CD14-positive monocyte (primary cell): Measurements from ENCODE around the gene BHLHE23. TPM values are rescaled to one million over a fixed set of nuclear protein-coding genes. Genes with fewer than 3 reads are reported as not detected.

ENCODE experiments used
- DNase-seq, 3 donors: peaks; one replicate each; pipeline ENCODE4 v3.0.0-alpha.2; 2011 to 2022
- H2AFZ ChIP-seq: 2 replicates; pipeline ENCODE4 v1.6.0; 2012; ENCODE audit warnings: mild to moderate bottlenecking, low read depth, low read length, inconsistent platforms; ENCODE audit not compliant: insufficient read depth, poor library complexity, severe bottlenecking
- H3K27ac ChIP-seq, 2 donors: 1 replicate in 1 of 2; 2 replicates in 1 of 2; pipeline ENCODE4 v1.5.1; 2012 to 2013; ENCODE audit warnings: low read length in 2 of 2, control low read depth in 1 of 2, inconsistent platforms in 1 of 2, low read depth in 1 of 2, mild to moderate bottlenecking in 1 of 2
- H3K27me3 ChIP-seq, 2 donors: one replicate each; pipeline versions ENCODE4 v1.6.0 to v1.6.1; 2011 to 2013; ENCODE audit warnings: low read length in 2 of 2; ENCODE audit not compliant: control insufficient read depth in 2 of 2, insufficient read depth in 2 of 2
- H3K36me3 ChIP-seq, 2 donors: replicated peaks in 1 of 2; 1 replicate in 1 of 2; 2 replicates in 1 of 2; pipeline versions ENCODE4 v1.5.1 to v1.6.1; 2012 to 2013; ENCODE audit warnings: low read length in 2 of 2, control low read depth in 1 of 2, inconsistent platforms in 1 of 2, mild to moderate bottlenecking in 1 of 2; ENCODE audit not compliant: insufficient read depth in 2 of 2, control insufficient read depth in 1 of 2
- H3K4me1 ChIP-seq, 2 donors: 1 replicate in 1 of 2; 2 replicates in 1 of 2; pipeline versions ENCODE4 v1.5.1 to v1.6.1; 2012 to 2013; ENCODE audit warnings: low read length in 2 of 2, control low read depth in 1 of 2, inconsistent platforms in 1 of 2, mild to moderate bottlenecking in 1 of 2, moderate library complexity in 1 of 2; ENCODE audit not compliant: insufficient read depth in 2 of 2, control insufficient read depth in 1 of 2
- H3K4me2 ChIP-seq: replicated peaks from 2 replicates; pipeline ENCODE3; 2012; ENCODE audit warnings: low read length, moderate library complexity, mild to moderate bottlenecking; ENCODE audit not compliant: poor library complexity, severe bottlenecking; ENCODE audit errors: extremely low read depth
- H3K4me3 ChIP-seq, 3 experiments: fragments of 200-600 bp in 1 of 3; sonication (generic) in 1 of 3; replicated peaks in 1 of 3; 1 replicate in 2 of 3; 2 replicates in 1 of 3; pipeline ENCODE4 v1.5.1; 2011 to 2013; ENCODE audit warnings: low read length in 3 of 3, mild to moderate bottlenecking in 3 of 3, control low read depth in 2 of 3, low read depth in 2 of 3, inconsistent platforms in 1 of 3, moderate library complexity in 1 of 3
- H3K79me2 ChIP-seq: 2 replicates; pipeline ENCODE4 v1.6.0; 2012; ENCODE audit warnings: mild to moderate bottlenecking, control low read depth, inconsistent platforms, low read length, moderate library complexity; ENCODE audit not compliant: insufficient read depth
- H3K9ac ChIP-seq: 2 replicates; pipeline ENCODE4 v1.6.0; 2017; ENCODE audit warnings: low read length, mild to moderate bottlenecking; ENCODE audit not compliant: insufficient read depth, poor library complexity, severe bottlenecking
- H3K9me3 ChIP-seq, 2 donors: replicated peaks in 1 of 2; 1 replicate in 1 of 2; 2 replicates in 1 of 2; pipeline versions ENCODE4 v1.5.1 to v1.6.1; 2012 to 2013; ENCODE audit warnings: low read length in 2 of 2, control low read depth in 1 of 2; ENCODE audit not compliant: control insufficient read depth in 1 of 2, insufficient read depth in 1 of 2
- H4K20me1 ChIP-seq: 2 replicates; pipeline ENCODE4 v1.6.0; 2012; ENCODE audit warnings: mild to moderate bottlenecking, low read length, control low read depth, moderate library complexity; ENCODE audit not compliant: insufficient read depth
- H3K27ac Mint-ChIP-seq, 7 donors: one replicate each; pipeline ENCODE4 v1.8.0; 2020; ENCODE audit warnings: mild to moderate bottlenecking in 7 of 7, mixed read lengths in 7 of 7, moderate library complexity in 6 of 7, inconsistent platforms in 2 of 7
- H3K27me3 Mint-ChIP-seq, 3 donors: one replicate each; pipeline ENCODE4 v1.8.0; 2021 to 2022; ENCODE audit warnings: low read depth in 3 of 3, mild to moderate bottlenecking in 3 of 3, mixed read lengths in 3 of 3, moderate library complexity in 3 of 3, inconsistent platforms in 1 of 3
- H3K36me3 Mint-ChIP-seq, 2 donors: one replicate each; pipeline ENCODE4 v1.8.0; 2020; ENCODE audit warnings: mixed read lengths in 2 of 2, inconsistent platforms in 1 of 2, mild to moderate bottlenecking in 1 of 2
- H3K4me1 Mint-ChIP-seq: one replicate; pipeline ENCODE4 v1.8.0; 2020; ENCODE audit warnings: mild to moderate bottlenecking, mixed read lengths
- H3K4me3 Mint-ChIP-seq, 2 donors: one replicate each; pipeline ENCODE4 v1.8.0; 2020; ENCODE audit warnings: mild to moderate bottlenecking in 2 of 2, mixed read lengths in 2 of 2, moderate library complexity in 1 of 2
- H3K9me3 Mint-ChIP-seq, 7 donors: one replicate each; pipeline ENCODE4 v1.8.0; 2020 to 2022; ENCODE audit warnings: mixed read lengths in 7 of 7, mild to moderate bottlenecking in 6 of 7, moderate library complexity in 6 of 7, inconsistent platforms in 2 of 7
- CTCF ChIP-seq: fragments of 200-600 bp; IDR thresholded peaks from one replicate; pipeline ENCODE4 v1.8.0; 2022; ENCODE audit warnings: antibody characterized with exemption, mild to moderate bottlenecking
- WGBS: methylation state at CpG from one replicate; pipeline ENCODE4 v1.1.5; 2013; ENCODE audit warnings: missing lambda C conversion rate; ENCODE audit not compliant: insufficient coverage; 5-methylcytosine and 5-hydroxymethylcytosine counted together
- intact Hi-C, 2 donors: fragments of 100-400 bp; cut with micrococcal nuclease; formaldehyde crosslinking; loops; one replicate each; pipeline versions ENCODE4 v1.15.0 to v1.15.1; 2023
- polyA plus RNA-seq, 3 donors: library from polyadenylated mRNA; depleted of rRNA in 1 of 3; unstranded in 2 of 3; stranded (reverse) in 1 of 3; fragments of 300-500 nt in 2 of 3; fragments of >200 nt in 1 of 3; fragmentation: Illumina TruSeq in 2 of 3; gene quantifications; 1 replicate in 2 of 3; 2 replicates in 1 of 3; pipeline ENCODE4 v1.2.3, GENCODE V29; 2012 to 2021

The BHLHE23 gene
- polyA plus RNA-seq, 3 donors, result not detected

- Mint-ChIP-seq H3K9me3 (peaks cover 0 to 2% (median 0%) of the 10 kb centered on the region in 7 donors), H3K4me3 (peak overlapping the region in 1 of 2 donors; percentile 7), H3K36me3 (no peaks in the 10 kb centered on the region), H3K27ac (peak overlapping the region in 1 of 7 donors; percentile 3), H3K27me3 (peaks cover 27 to 54% (median 29%) of the 10 kb centered on the region in 3 donors), H3K4me1 (peaks cover 8% of the 10 kb centered on the region)
- Histone ChIP-seq H3K4me3 (no peak overlapping the region), H3K9me3 (no peaks in the 10 kb centered on the region), H3K4me2 (no peak overlapping the region), H3K79me2 (no peaks in the 10 kb centered on the region), H2AFZ (no peak overlapping the region), H3K4me1 (no peaks in the 10 kb centered on the region), H4K20me1 (no peaks in the 10 kb centered on the region), H3K9ac (no peak overlapping the region), H3K27me3 (peaks cover 0 to 19% of the 10 kb centered on the region in 2 donors), H3K27ac (no peak overlapping the region), H3K36me3 (no peaks in the 10 kb centered on the region)
- no peak for DNase-seq
- TF ChIP-seq CTCF, result no peak
- intact Hi-C loops, result no loop called here
- WGBS, result 66% methylated on average over 8 of the region's 13 CpGs
Observed at GRCh38 chr20:62991196-62991807, 15.5 kb downstream of the BHLHE23 start.

- Mint-ChIP-seq H3K4me3 (no peak overlapping the region), H3K4me1 (peaks cover 8% of the 10 kb centered on the region), H3K27me3 (peaks cover 27 to 54% (median 29%) of the 10 kb centered on the region in 3 donors), H3K9me3 (peaks cover 0 to 2% (median 0%) of the 10 kb centered on the region in 7 donors), H3K27ac (peak overlapping the region in 1 of 7 donors; percentile 24), H3K36me3 (no peaks in the 10 kb centered on the region)
- H2AFZ ChIP-seq, result no peak overlapping the region
- H3K27me3 ChIP-seq, result peaks cover 0 to 24% of the 10 kb centered on the region in 2 donors
- no peak overlapping the region for H3K9ac ChIP-seq
- H3K27ac ChIP-seq, result no peak overlapping the region
- no peak for DNase-seq
- no peaks in the 10 kb centered on the region for H4K20me1 ChIP-seq
- 90% methylated on average over 18 of the region's 22 CpGs for WGBS
- no peak overlapping the region for H3K4me3 ChIP-seq
- no peaks in the 10 kb centered on the region for H3K79me2 ChIP-seq
- H3K4me2 ChIP-seq, result no peak overlapping the region
- H3K4me1 ChIP-seq, result no peaks in the 10 kb centered on the region
- no peaks in the 10 kb centered on the region for H3K9me3 ChIP-seq
- intact Hi-C loops, result no loop called here
- TF ChIP-seq CTCF, result no peak
- no peaks in the 10 kb centered on the region for H3K36me3 ChIP-seq
Observed at GRCh38 chr20:62990306-62990825, 16.4 kb downstream of the BHLHE23 start.
